Measurements from ENCODE around the gene CDC25B.

DNA sequence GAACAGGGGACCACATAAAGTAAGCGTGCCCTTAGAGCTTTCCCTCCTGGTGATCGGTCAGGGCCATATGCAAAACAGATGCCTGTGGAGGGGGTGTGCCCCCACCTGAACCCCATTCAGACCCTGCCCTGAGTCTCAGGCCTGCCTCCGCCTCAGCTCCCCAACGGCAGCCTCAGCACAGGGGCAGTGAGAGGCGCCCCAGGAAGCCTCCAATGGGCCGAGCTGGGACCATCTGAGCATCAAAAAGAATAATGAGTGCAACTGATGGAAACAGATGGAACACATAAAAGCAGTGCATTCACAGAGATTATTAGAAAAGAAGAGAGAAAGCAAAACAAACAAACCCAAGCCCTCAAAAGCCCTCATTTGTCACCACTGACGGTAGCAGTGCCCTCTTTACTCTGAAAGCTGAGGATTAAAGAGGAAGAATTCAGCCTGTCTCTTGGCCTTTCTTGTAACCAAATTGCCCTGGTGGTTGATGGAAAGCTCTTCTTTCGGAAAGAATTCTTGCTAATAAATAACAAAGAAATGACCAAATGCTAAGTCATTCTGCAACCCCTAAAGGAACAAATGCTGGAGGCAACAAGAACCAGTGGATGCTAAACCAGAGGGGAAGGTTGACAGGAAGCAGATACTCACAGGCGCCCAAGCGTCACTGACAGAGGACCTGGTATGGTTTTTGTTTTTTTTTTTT, 35.3 kb upstream of the CDC25B start:
- TF ChIP-seq, protein P1, sequence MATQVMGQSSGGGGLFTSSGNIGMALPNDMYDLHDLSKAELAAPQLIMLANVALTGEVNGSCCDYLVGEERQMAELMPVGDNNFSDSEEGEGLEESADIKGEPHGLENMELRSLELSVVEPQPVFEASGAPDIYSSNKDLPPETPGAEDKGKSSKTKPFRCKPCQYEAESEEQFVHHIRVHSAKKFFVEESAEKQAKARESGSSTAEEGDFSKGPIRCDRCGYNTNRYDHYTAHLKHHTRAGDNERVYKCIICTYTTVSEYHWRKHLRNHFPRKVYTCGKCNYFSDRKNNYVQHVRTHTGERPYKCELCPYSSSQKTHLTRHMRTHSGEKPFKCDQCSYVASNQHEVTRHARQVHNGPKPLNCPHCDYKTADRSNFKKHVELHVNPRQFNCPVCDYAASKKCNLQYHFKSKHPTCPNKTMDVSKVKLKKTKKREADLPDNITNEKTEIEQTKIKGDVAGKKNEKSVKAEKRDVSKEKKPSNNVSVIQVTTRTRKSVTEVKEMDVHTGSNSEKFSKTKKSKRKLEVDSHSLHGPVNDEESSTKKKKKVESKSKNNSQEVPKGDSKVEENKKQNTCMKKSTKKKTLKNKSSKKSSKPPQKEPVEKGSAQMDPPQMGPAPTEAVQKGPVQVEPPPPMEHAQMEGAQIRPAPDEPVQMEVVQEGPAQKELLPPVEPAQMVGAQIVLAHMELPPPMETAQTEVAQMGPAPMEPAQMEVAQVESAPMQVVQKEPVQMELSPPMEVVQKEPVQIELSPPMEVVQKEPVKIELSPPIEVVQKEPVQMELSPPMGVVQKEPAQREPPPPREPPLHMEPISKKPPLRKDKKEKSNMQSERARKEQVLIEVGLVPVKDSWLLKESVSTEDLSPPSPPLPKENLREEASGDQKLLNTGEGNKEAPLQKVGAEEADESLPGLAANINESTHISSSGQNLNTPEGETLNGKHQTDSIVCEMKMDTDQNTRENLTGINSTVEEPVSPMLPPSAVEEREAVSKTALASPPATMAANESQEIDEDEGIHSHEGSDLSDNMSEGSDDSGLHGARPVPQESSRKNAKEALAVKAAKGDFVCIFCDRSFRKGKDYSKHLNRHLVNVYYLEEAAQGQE (IDR thresholded peaks at IDR 0.05; ENCODE audit: insufficient read depth in 1 of 2, low read depth in 2 of 2, low read length in 2 of 2): no peak
- TF ChIP-seq POLR2AphosphoS5 (IDR thresholded peaks at IDR 0.05; ENCODE audit: low read depth, low read length): no peak
- no peak for TF ChIP-seq SIN3A (IDR thresholded peaks at IDR 0.05; ENCODE audit: borderline replicate concordance, insufficient read depth, low read length)
- TF ChIP-seq TAF1 (IDR thresholded peaks at IDR 0.05; ENCODE audit: borderline replicate concordance, insufficient read depth, low read length): no peak
